ENCODE results near the gene HDAC5.

- TF ChIP-seq EZH2 (IDR thresholded peaks at IDR 0.05; ENCODE audit: low read depth, low read length, severe bottlenecking) = no peak
- TF ChIP-seq POLR2AphosphoS5 (IDR thresholded peaks at IDR 0.05; ENCODE audit: low read depth, low read length) = no peak
- no peak for TF ChIP-seq CTCF (IDR thresholded peaks at IDR 0.05; ENCODE audit: control extremely low read depth in 1 of 3, insufficient read depth in 1 of 3, low read depth in 1 of 3, low read length in 3 of 3)
- TF ChIP-seq KDM1A (IDR thresholded peaks at IDR 0.05; ENCODE audit: borderline replicate concordance, low read length) = no peak
- no peak for TF ChIP-seq FOSL1 (IDR thresholded peaks at IDR 0.05; ENCODE audit: insufficient read depth, low read depth, low read length)
- no peak for TF ChIP-seq SIN3A (conservative IDR thresholded peaks at IDR 0.05 in 1 of 2, IDR thresholded peaks at IDR 0.05 in 1 of 2; ENCODE audit: low read depth in 1 of 2, low read length in 2 of 2)
- TF ChIP-seq SP2 (IDR thresholded peaks at IDR 0.05; ENCODE audit: low read length) = no peak
- TF ChIP-seq TBP (IDR thresholded peaks at IDR 0.05; ENCODE audit: low read depth, low read length) = no peak
- TF ChIP-seq PHF8 (conservative IDR thresholded peaks at IDR 0.05; ENCODE audit: low read depth, low read length) = no peak
- TF ChIP-seq CHD2 (IDR thresholded peaks at IDR 0.05; ENCODE audit: low read length) = no peak
- TF ChIP-seq MAX (IDR thresholded peaks at IDR 0.05) = no peak
These were observed 32.0 kb upstream of the HDAC5 start for GRCh38 chr17:44155488-44155887.

All from H1 (cell line).